Gastrocnemius medialis (tissue), 4 donors: Measurements from ENCODE around the gene BARHL2. TPM values are rescaled to one million over a fixed set of nuclear protein-coding genes. Genes with fewer than 3 reads are reported as not detected.

Experiments
- ATAC-seq, 2 donors: fragments of 150-250 bp; one replicate each; pipeline ENCODE4 v1.9.1; 2016
- DNase-seq, 2 donors: peaks; one replicate each; pipeline ENCODE4 v3.0.0-alpha.2; 2019
- H3K27ac ChIP-seq, 4 donors: fragments of 200-600 bp; sonication (generic); 1 replicate in 1 of 4; 2 replicates in 3 of 4; pipeline ENCODE4 v1.5.1; 2016 to 2018; ENCODE audit warnings: mild to moderate bottlenecking in 2 of 4, moderate library complexity in 1 of 4
- H3K27me3 ChIP-seq, 3 donors: fragments of 200-600 bp; sonication (generic) in 2 of 3; 1 replicate in 1 of 3; 2 replicates in 2 of 3; pipeline versions ENCODE4 v1.5.1 to v1.6.0; 2016 to 2019; ENCODE audit warnings: mild to moderate bottlenecking in 1 of 3, moderate library complexity in 1 of 3
- H3K36me3 ChIP-seq, 2 donors: fragments of 200-600 bp; sonication (generic) in 1 of 2; one replicate each; pipeline ENCODE4 v1.5.1; 2017 to 2018
- H3K4me1 ChIP-seq, 2 donors: fragments of 200-600 bp; sonication (generic) in 1 of 2; one replicate each; pipeline ENCODE4 v1.5.1; 2016 to 2017; ENCODE audit warnings: mild to moderate bottlenecking in 2 of 2
- H3K4me3 ChIP-seq, 4 donors: fragments of 200-600 bp; sonication (generic) in 3 of 4; 1 replicate in 1 of 4; 2 replicates in 3 of 4; pipeline ENCODE4 v1.5.1; 2016 to 2019; ENCODE audit warnings: mild to moderate bottlenecking in 2 of 4
- H3K9me3 ChIP-seq, 3 donors: fragments of 200-600 bp; sonication (generic) in 2 of 3; 1 replicate in 1 of 3; 2 replicates in 2 of 3; pipeline ENCODE4 v1.5.1; 2016 to 2019
- POLR2A ChIP-seq, 2 donors: fragments of 450-650 bp; IDR thresholded peaks; one replicate each; pipeline ENCODE4 v1.6.1; 2017; ENCODE audit warnings: antibody characterized with exemption in 2 of 2, mild to moderate bottlenecking in 2 of 2, moderate library complexity in 2 of 2
- in situ Hi-C, 4 donors: fragments of 200-750 bp; cut with MboI; loops; one replicate each; pipeline versions ENCODE4 v1.15.0 to v1.8.0; 2017; ENCODE audit warnings: low sequenced_read_pairs in 4 of 4
- intact Hi-C: fragments of 100-400 bp; cut with DNase I; formaldehyde crosslinking; loops from one replicate; pipeline ENCODE4 v1.15.1; 2023; ENCODE audit warnings: low total_unique reads
- total RNA-seq, 4 donors: library from RNA; depleted of rRNA; stranded (reverse); fragments of >200 nt; gene quantifications; one replicate each; pipeline versions ENCODE4 v1.1.0 to v1.2.3, GENCODE V29; 2016
- TF ChIP-seq, protein P1 (sequence below), 5 experiments: fragments of 450-650 bp in 3 of 5; fragments of 200-600 bp in 2 of 5; sonication (generic) in 2 of 5; IDR thresholded peaks in 4 of 5; conservative IDR thresholded peaks in 1 of 5; 1 replicate in 4 of 5; 2 replicates in 1 of 5; pipeline ENCODE4 v1.5.1; 2016 to 2019; ENCODE audit warnings: antibody characterized with exemption in 5 of 5, mild to moderate bottlenecking in 3 of 5, moderate library complexity in 3 of 5

BARHL2 gene
- total RNA-seq, 4 donors from 2014 or later, result not detected

DNA sequence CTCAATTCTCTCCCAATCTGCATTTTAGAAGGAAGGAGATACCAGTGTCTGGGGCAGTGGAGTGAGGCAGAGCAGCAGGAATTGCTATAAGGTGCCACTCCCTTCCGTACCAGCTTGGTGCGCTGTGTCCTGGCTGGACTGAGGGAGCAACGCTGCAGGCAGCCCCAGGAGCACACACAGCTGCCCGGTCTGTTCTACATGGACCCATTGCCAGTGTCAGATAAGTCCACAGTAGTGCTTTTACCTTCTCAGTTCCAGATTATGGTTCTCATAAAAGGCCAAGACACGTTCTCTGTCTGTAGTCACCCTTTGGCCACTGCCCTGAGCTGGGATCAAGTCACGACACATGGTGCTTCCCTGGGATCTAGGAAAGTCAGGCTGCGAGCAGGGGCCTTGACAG is 44.1 kb upstream of the BARHL2 start:
- no peaks in the 10 kb centered on the region for H3K36me3 ChIP-seq
- ATAC-seq, result no peak
- in situ Hi-C loops (no loop called here), intact Hi-C loops (no loop called here)
- H3K9me3 ChIP-seq, result no peaks in the 10 kb centered on the region
- H3K4me1 ChIP-seq, result no peaks in the 10 kb centered on the region
- DNase-seq, result no peak
- no peak overlapping the region for H3K4me3 ChIP-seq
- no peak overlapping the region for H3K27ac ChIP-seq
- H3K27me3 ChIP-seq, result peaks cover 0 to 20% (median 18%) of the 10 kb centered on the region in 3 donors
- TF ChIP-seq, protein P1, sequence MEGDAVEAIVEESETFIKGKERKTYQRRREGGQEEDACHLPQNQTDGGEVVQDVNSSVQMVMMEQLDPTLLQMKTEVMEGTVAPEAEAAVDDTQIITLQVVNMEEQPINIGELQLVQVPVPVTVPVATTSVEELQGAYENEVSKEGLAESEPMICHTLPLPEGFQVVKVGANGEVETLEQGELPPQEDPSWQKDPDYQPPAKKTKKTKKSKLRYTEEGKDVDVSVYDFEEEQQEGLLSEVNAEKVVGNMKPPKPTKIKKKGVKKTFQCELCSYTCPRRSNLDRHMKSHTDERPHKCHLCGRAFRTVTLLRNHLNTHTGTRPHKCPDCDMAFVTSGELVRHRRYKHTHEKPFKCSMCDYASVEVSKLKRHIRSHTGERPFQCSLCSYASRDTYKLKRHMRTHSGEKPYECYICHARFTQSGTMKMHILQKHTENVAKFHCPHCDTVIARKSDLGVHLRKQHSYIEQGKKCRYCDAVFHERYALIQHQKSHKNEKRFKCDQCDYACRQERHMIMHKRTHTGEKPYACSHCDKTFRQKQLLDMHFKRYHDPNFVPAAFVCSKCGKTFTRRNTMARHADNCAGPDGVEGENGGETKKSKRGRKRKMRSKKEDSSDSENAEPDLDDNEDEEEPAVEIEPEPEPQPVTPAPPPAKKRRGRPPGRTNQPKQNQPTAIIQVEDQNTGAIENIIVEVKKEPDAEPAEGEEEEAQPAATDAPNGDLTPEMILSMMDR (IDR thresholded peaks at IDR 0.05 in 4 of 5, conservative IDR thresholded peaks at IDR 0.05 in 1 of 5), result no peak
- TF ChIP-seq POLR2A (IDR thresholded peaks at IDR 0.05), result no peak

DNA sequence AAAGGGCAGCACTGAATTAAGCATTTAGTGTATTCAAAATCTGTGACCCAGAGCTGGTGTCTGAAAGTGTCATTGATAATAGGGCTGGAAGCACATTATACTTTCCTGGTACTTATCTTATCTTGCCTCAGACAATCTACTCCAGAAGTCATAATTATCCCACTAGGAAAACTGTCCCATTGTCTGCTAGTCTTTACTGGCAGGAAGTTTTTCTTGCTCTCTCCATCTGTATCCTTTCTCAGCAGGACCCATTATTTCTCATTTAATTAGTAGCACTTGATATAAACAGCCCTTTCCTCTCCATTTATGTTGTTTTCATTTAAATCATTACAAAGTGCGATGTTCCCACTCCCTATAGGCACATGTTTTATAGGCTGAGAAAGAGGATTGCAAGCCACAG is 36.5 kb upstream of the BARHL2 start:
- H3K4me3 ChIP-seq, result no peak overlapping the region
- H3K27me3 ChIP-seq, result peaks cover 0 to 8% (median 4%) of the 10 kb centered on the region in 3 donors
- H3K36me3 ChIP-seq, result no peaks in the 10 kb centered on the region
- no peak for ATAC-seq
- in situ Hi-C loops (no loop called here), intact Hi-C loops (no loop called here)
- DNase-seq, result no peak
- no peak overlapping the region for H3K27ac ChIP-seq
- no peaks in the 10 kb centered on the region for H3K4me1 ChIP-seq
- TF ChIP-seq, protein P1 (IDR thresholded peaks at IDR 0.05 in 4 of 5, conservative IDR thresholded peaks at IDR 0.05 in 1 of 5), result no peak
- no peak for TF ChIP-seq POLR2A (IDR thresholded peaks at IDR 0.05)
- no peaks in the 10 kb centered on the region for H3K9me3 ChIP-seq

DNA sequence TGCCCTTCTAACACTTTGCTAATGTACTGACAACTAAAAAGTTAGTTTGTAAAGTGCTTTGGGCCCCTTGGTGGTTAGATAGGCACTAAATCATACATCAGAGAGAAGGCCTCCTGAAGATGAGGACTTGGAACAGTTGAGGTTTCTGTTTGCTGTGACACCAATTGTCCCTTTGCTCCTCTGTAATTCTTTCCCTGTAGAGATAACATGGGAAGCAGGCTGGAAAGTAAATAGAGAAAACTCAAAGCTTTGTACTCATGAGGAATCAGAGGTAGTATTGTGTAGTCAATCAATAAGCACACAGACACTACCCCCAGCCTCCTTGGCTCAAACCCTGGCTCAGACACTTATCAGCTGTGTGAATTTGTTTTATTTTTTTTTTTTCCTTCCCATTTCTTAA is 31.6 kb upstream of the BARHL2 start:
- in situ Hi-C loops, result no loop called here
- H3K27ac ChIP-seq, result no peak overlapping the region
- H3K27me3 ChIP-seq, result no peaks in the 10 kb centered on the region
- no peak overlapping the region for H3K4me3 ChIP-seq
- no peak for TF ChIP-seq POLR2A (IDR thresholded peaks at IDR 0.05)
- TF ChIP-seq, protein P1 (IDR thresholded peaks at IDR 0.05 in 4 of 5, conservative IDR thresholded peaks at IDR 0.05 in 1 of 5), result no peak
- H3K36me3 ChIP-seq, result no peaks in the 10 kb centered on the region
- intact Hi-C loops, result no loop called here
- H3K9me3 ChIP-seq, result no peaks in the 10 kb centered on the region
- H3K4me1 ChIP-seq, result no peaks in the 10 kb centered on the region
- no peak for ATAC-seq
- DNase-seq, result no peak

DNA sequence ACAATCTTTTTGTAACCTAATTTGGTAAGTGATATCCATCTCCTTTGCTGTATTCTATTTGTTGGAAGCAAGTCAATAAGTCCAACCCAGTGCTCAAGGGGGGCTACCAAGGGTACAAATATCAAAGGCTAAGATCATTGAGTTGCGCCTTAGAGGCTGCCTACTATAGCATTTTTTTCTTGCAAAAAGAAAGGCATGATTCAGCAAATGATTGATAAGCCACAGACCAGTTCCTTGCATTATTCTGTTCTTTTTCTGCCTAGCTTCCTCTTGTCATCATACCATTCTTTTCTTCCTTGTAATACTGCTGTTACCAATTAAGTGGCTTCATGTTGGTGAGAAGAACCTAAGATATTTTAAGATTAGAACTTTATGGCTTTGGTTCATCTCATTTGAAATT is 29.8 kb upstream of the BARHL2 start:
- Histone ChIP-seq H3K9me3 (no peaks in the 10 kb centered on the region), H3K4me1 (no peaks in the 10 kb centered on the region), H3K4me3 (no peak overlapping the region), H3K27me3 (peaks cover 0 to 9% (median 0%) of the 10 kb centered on the region in 3 donors), H3K36me3 (no peaks in the 10 kb centered on the region), H3K27ac (no peak overlapping the region)
- TF ChIP-seq, protein P1 (IDR thresholded peaks at IDR 0.05 in 4 of 5, conservative IDR thresholded peaks at IDR 0.05 in 1 of 5), result no peak
- no peak for TF ChIP-seq POLR2A (IDR thresholded peaks at IDR 0.05)
- in situ Hi-C loops (no loop called here), intact Hi-C loops (no loop called here)
- ATAC-seq (no peak), DNase-seq (no peak)

DNA sequence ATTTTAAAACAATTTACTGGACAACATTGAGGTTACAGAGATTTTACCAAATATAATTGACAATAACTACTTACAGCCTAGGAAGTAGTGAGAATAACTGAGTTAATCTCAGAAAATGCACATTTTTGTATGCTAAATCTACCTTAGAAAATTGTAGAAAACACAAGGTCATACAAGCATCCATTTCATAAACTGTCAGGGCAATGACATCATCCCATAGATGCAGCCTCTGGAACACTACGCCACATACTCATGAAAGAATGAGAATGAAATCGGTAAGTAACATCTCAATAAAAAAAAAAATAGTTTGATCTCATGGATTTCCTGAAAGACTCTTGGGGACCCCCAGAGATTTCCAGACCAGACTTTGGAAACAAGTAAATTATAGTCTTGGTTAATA is 28.9 kb upstream of the BARHL2 start:
- intact Hi-C loops, result no loop called here
- Histone ChIP-seq H3K27ac (no peak overlapping the region), H3K9me3 (no peaks in the 10 kb centered on the region), H3K4me3 (no peak overlapping the region), H3K27me3 (peaks cover 0 to 9% (median 0%) of the 10 kb centered on the region in 3 donors), H3K4me1 (no peaks in the 10 kb centered on the region), H3K36me3 (no peaks in the 10 kb centered on the region)
- DNase-seq, result no peak
- TF ChIP-seq, protein P1 (IDR thresholded peaks at IDR 0.05 in 4 of 5, conservative IDR thresholded peaks at IDR 0.05 in 1 of 5), result no peak
- no peak for TF ChIP-seq POLR2A (IDR thresholded peaks at IDR 0.05)
- no peak for ATAC-seq
- in situ Hi-C loops, result no loop called here
